Mesenchymal stem cell (in vitro differentiated cells and primary cell): ENCODE measurements around the gene LRRC74A.

Source experiments
- DNase-seq: peaks from one replicate; pipeline ENCODE4 v3.0.0-alpha.2; 2013
- H2AFZ ChIP-seq: one replicate; pipeline ENCODE4 v1.6.1; 2013; ENCODE audit warnings: low read depth, mild to moderate bottlenecking, control low read depth, inconsistent platforms, low read length, moderate library complexity
- H2AK5ac ChIP-seq: 2 replicates; pipeline ENCODE4 v1.6.1; 2013; ENCODE audit warnings: low read length, moderate library complexity, mild to moderate bottlenecking, inconsistent platforms; ENCODE audit not compliant: severe bottlenecking
- H2BK120ac ChIP-seq: one replicate; pipeline ENCODE4 v1.6.1; 2013; ENCODE audit warnings: low read depth, mild to moderate bottlenecking, inconsistent platforms, low read length, moderate library complexity
- H2BK12ac ChIP-seq, 2 experiments: one replicate each; pipeline ENCODE4 v1.6.1; 2013; ENCODE audit warnings: inconsistent platforms in 2 of 2, low read length in 2 of 2, mild to moderate bottlenecking in 2 of 2, moderate library complexity in 2 of 2, control low read depth in 1 of 2
- H2BK15ac ChIP-seq: one replicate; pipeline ENCODE4 v1.6.1; 2013; ENCODE audit warnings: mild to moderate bottlenecking, low read depth, inconsistent platforms; ENCODE audit not compliant: poor library complexity, severe bottlenecking
- H2BK5ac ChIP-seq: 2 replicates; pipeline ENCODE4 v1.6.1; 2013; ENCODE audit warnings: low read depth, mild to moderate bottlenecking, low read length, control low read depth, inconsistent platforms; ENCODE audit not compliant: poor library complexity, severe bottlenecking
- H3K14ac ChIP-seq, 2 experiments: one replicate each; pipeline ENCODE4 v1.6.1; 2013; ENCODE audit warnings: inconsistent platforms in 2 of 2, low read length in 2 of 2, control low read depth in 1 of 2, mild to moderate bottlenecking in 1 of 2, moderate library complexity in 1 of 2
- H3K18ac ChIP-seq, 2 experiments: one replicate each; pipeline ENCODE4 v1.6.1; 2013; ENCODE audit warnings: inconsistent platforms in 2 of 2, low read length in 2 of 2, control low read depth in 1 of 2, low read depth in 1 of 2, mild to moderate bottlenecking in 1 of 2
- H3K23ac ChIP-seq, 2 experiments: one replicate each; pipeline ENCODE4 v1.6.1; 2013; ENCODE audit warnings: inconsistent platforms in 2 of 2, low read length in 2 of 2, mild to moderate bottlenecking in 2 of 2, moderate library complexity in 2 of 2, control low read depth in 1 of 2
- H3K27ac ChIP-seq: 2 replicates; pipeline ENCODE4 v1.5.1; 2013; ENCODE audit warnings: mild to moderate bottlenecking, moderate library complexity, low read length, control low read depth, inconsistent platforms; ENCODE audit not compliant: poor library complexity, severe bottlenecking
- H3K27me3 ChIP-seq, 2 experiments: 2 replicates each; pipeline versions ENCODE4 v1.6.1 to v1.7.0; 2013; ENCODE audit warnings: low read length in 2 of 2, mild to moderate bottlenecking in 2 of 2, moderate library complexity in 2 of 2, control low read depth in 1 of 2, inconsistent platforms in 1 of 2; ENCODE audit not compliant: control insufficient read depth in 1 of 2, insufficient read depth in 1 of 2
- H3K36me3 ChIP-seq, 2 experiments: 2 replicates each; pipeline versions ENCODE4 v1.6.1 to v1.7.0; 2013; ENCODE audit warnings: low read length in 2 of 2, control low read depth in 1 of 2, inconsistent platforms in 1 of 2, low read depth in 1 of 2, mild to moderate bottlenecking in 1 of 2; ENCODE audit not compliant: insufficient read depth in 2 of 2, control insufficient read depth in 1 of 2
- H3K4ac ChIP-seq, 2 experiments: one replicate each; pipeline ENCODE4 v1.6.1; 2013; ENCODE audit warnings: inconsistent platforms in 2 of 2, low read length in 2 of 2, mild to moderate bottlenecking in 2 of 2, moderate library complexity in 2 of 2, control low read depth in 1 of 2, low read depth in 1 of 2
- H3K4me1 ChIP-seq: 2 replicates; pipeline ENCODE4 v1.6.1; 2013; ENCODE audit warnings: low read depth, low read length, control low read depth; ENCODE audit not compliant: control insufficient read depth, insufficient read depth
- H3K4me2 ChIP-seq: 2 replicates; pipeline ENCODE4 v1.6.1; 2013; ENCODE audit warnings: low read length, mild to moderate bottlenecking, inconsistent platforms; ENCODE audit not compliant: poor library complexity, severe bottlenecking
- H3K4me3 ChIP-seq, 2 experiments: 2 replicates each; pipeline versions ENCODE4 v1.5.1 to v1.7.0; 2013; ENCODE audit warnings: low read length in 2 of 2, mild to moderate bottlenecking in 2 of 2, control low read depth in 1 of 2, low read depth in 1 of 2; ENCODE audit not compliant: insufficient read depth in 1 of 2
- H3K79me1 ChIP-seq: replicated peaks from 2 replicates; pipeline ENCODE4 v1.6.1; 2013; ENCODE audit warnings: mild to moderate bottlenecking, control low read depth, low read length, inconsistent platforms; ENCODE audit not compliant: poor library complexity, severe bottlenecking
- H3K9ac ChIP-seq: 2 replicates; pipeline ENCODE4 v1.7.0; 2013; ENCODE audit warnings: mild to moderate bottlenecking, low read length, moderate library complexity
- H3K9me3 ChIP-seq: 2 replicates; pipeline ENCODE4 v1.7.0; 2013; ENCODE audit warnings: mild to moderate bottlenecking, low read length; ENCODE audit not compliant: control insufficient read depth
- H4K8ac ChIP-seq: one replicate; pipeline ENCODE4 v1.6.1; 2013; ENCODE audit warnings: inconsistent platforms, mild to moderate bottlenecking, low read length, moderate library complexity
- H4K91ac ChIP-seq: one replicate; pipeline ENCODE4 v1.6.1; 2013; ENCODE audit warnings: mild to moderate bottlenecking, low read length, inconsistent platforms
- WGBS: methylation state at CpG from one replicate; pipeline ENCODE4 v1.1.7; 2013; ENCODE audit warnings: mixed read lengths; 5-methylcytosine and 5-hydroxymethylcytosine counted together

The LRRC74A gene

DNA sequence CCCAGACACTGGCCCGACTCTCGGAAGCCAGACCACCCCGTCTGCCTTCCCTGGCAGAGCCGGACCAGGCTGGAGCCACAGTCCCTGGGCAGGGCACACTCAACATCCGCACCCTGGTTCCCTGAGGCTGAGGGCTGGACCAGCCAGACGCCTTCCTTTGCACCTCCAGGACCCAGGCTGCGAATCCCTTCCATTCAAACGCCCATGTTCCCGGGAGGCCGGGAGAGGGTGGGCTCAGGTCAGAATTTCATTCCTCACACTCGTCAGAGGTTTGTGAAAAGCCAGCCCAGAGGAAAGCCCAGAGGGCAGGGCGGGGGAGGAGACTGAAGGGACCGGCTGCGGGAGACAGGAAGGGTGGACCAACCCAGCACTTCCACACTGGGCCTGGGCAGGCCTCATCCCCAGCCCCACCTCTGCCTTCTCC, 58.7 kb downstream of the LRRC74A start:
- 82% methylated on average over 14 of the region's 14 CpGs for WGBS
- H3K14ac ChIP-seq: peak overlapping the region in 1 of 2 experiments; percentile 12
- DNase-seq: no peak
- H3K9me3 ChIP-seq: no peaks in the 10 kb centered on the region
- H2BK120ac ChIP-seq: no peak overlapping the region
- H2BK5ac ChIP-seq: no peak overlapping the region
- no peak overlapping the region for H3K27ac ChIP-seq
- peaks cover 3 to 9% of the 10 kb centered on the region in 2 experiments for H3K27me3 ChIP-seq
- no peak overlapping the region for H2BK15ac ChIP-seq
- H3K36me3 ChIP-seq: no peaks in the 10 kb centered on the region
- no peak overlapping the region for H4K91ac ChIP-seq
- no peak overlapping the region for H4K8ac ChIP-seq
- no peak overlapping the region for H3K4ac ChIP-seq
- no peak overlapping the region for H2AFZ ChIP-seq
- no peak overlapping the region for H2AK5ac ChIP-seq
- H3K18ac ChIP-seq: peak overlapping the region in 1 of 2 experiments; percentile 29
- H3K79me1 ChIP-seq: no peaks in the 10 kb centered on the region
- H3K4me1 ChIP-seq: peaks cover 10% of the 10 kb centered on the region
- H3K9ac ChIP-seq: no peak overlapping the region
- no peak overlapping the region for H3K23ac ChIP-seq
- no peak overlapping the region for H3K4me3 ChIP-seq
- H2BK12ac ChIP-seq: peak overlapping the region in 1 of 2 experiments; percentile 27
- H3K4me2 ChIP-seq: no peak overlapping the region

DNA sequence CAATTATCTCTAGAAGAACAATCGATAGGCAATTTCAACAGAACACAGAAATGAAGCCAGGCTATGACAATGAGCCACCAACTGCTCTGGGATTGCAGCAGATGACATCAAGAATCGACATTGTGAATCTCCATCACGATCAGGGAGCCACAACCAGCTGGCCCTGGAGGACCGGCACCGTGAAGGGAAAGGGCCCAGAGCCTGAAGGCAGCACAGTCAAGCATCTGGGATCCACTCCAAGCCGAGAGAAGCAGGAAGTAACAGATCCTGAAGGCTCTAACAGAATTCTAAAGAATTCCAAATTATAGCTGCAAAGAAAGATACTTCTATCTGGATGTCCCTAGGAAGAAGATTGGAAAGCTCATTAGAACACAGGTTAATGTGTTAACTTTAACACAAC, 61.0 kb downstream of the LRRC74A start:
- WGBS: 85% methylated on average over 5 of the region's 6 CpGs
- no peaks in the 10 kb centered on the region for H3K9me3 ChIP-seq

DNA sequence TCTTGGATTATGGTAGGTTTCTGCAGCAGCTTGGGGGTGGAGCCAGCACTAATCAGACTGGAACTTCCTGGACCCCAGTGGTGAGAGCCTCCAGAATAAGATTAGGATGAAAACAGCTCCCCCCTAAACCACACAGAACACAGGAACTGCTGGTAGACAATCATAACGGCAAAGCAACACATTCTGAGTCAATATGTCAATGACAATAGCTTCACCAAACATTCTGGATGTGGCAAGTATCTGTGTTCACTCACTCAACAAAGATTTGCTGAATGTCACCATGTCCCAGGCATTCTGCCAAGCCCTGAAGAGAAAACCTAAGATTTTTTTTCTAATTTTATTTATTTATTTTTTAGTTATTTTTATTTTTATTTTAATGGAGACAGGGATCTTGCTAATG, 65.2 kb downstream of the LRRC74A start:
- H4K8ac ChIP-seq: no peak overlapping the region
- no peak overlapping the region for H3K14ac ChIP-seq
- no peak overlapping the region for H3K23ac ChIP-seq
- no peak overlapping the region for H2BK12ac ChIP-seq
- H2AFZ ChIP-seq: no peak overlapping the region
- H3K79me1 ChIP-seq: no peaks in the 10 kb centered on the region
- H3K4me3 ChIP-seq: no peak overlapping the region
- H2BK5ac ChIP-seq: no peak overlapping the region
- 76% methylated on average over 1 of the region's 1 CpG for WGBS
- H3K9me3 ChIP-seq: peaks cover 3% of the 10 kb centered on the region
- H3K18ac ChIP-seq: no peak overlapping the region
- no peaks in the 10 kb centered on the region for H3K4me1 ChIP-seq
- H3K36me3 ChIP-seq: no peaks in the 10 kb centered on the region
- no peak overlapping the region for H2AK5ac ChIP-seq
- no peak overlapping the region for H3K9ac ChIP-seq
- no peak for DNase-seq
- no peak overlapping the region for H3K4ac ChIP-seq
- no peaks in the 10 kb centered on the region for H3K27me3 ChIP-seq
- no peak overlapping the region for H3K27ac ChIP-seq
- H2BK15ac ChIP-seq: no peak overlapping the region
- no peak overlapping the region for H2BK120ac ChIP-seq
- no peak overlapping the region for H4K91ac ChIP-seq
- H3K4me2 ChIP-seq: no peak overlapping the region

More for the DNA sequence above, 61.0 kb downstream of the LRRC74A start:
- Histone ChIP-seq H2BK15ac (no peak overlapping the region), H3K36me3 (no peaks in the 10 kb centered on the region), H2AK5ac (no peak overlapping the region), H2BK5ac (no peak overlapping the region), H2AFZ (no peak overlapping the region), H3K4me2 (no peak overlapping the region), H3K27me3 (peaks cover 2 to 3% of the 10 kb centered on the region in 2 experiments), H3K4me1 (peaks cover 10% of the 10 kb centered on the region), H2BK12ac (no peak overlapping the region), H4K91ac (no peak overlapping the region), H3K23ac (no peak overlapping the region), H3K18ac (no peak overlapping the region), H4K8ac (no peak overlapping the region), H3K4me3 (no peak overlapping the region), H3K9ac (peak overlapping the region; percentile 51), H3K14ac (no peak overlapping the region), H3K27ac (no peak overlapping the region), H2BK120ac (no peak overlapping the region), H3K79me1 (no peaks in the 10 kb centered on the region), H3K4ac (no peak overlapping the region)
- DNase-seq: no peak

DNA sequence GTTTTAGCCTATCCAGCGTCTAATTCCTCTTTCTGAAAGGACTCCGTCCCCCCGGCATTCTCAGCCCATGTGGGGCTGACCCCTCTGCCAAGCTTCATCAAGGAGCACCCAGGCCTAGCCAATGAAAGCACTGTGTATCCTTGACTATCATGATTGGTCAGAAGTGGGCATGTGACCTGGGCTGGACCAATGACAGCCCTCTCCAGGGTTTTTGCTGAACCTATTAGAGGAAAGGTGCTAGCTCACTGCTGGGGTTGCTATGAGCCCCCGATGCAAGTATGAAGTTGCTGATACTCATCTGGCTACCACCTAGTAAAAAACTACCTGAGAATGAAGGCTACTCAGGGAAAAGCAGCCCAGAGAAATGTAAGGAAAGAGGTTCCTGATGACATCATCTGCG, 68.1 kb downstream of the LRRC74A start:
- Histone ChIP-seq H2BK12ac (no peak overlapping the region), H2BK5ac (no peak overlapping the region), H2BK120ac (no peak overlapping the region), H3K9ac (no peak overlapping the region), H3K27me3 (no peaks in the 10 kb centered on the region), H3K79me1 (no peaks in the 10 kb centered on the region), H3K36me3 (no peaks in the 10 kb centered on the region), H2AFZ (no peak overlapping the region), H4K8ac (no peak overlapping the region), H4K91ac (no peak overlapping the region), H2AK5ac (no peak overlapping the region), H3K4me3 (no peak overlapping the region), H3K4me2 (no peak overlapping the region), H3K4me1 (peaks cover under 1% of the 10 kb centered on the region), H3K18ac (no peak overlapping the region), H3K14ac (no peak overlapping the region), H2BK15ac (no peak overlapping the region), H3K27ac (no peak overlapping the region), H3K23ac (no peak overlapping the region), H3K9me3 (peaks cover 3% of the 10 kb centered on the region), H3K4ac (no peak overlapping the region)
- WGBS: 94% methylated on average over 4 of the region's 5 CpGs
- no peak for DNase-seq
